GM19043 (cell line): Measurements from ENCODE around the gene PFKFB2.

Experiments
- ATAC-seq: cut with Tn5 transposase; IDR thresholded peaks from one replicate; pipeline ENCODE4 v1.9.1; 2021; ENCODE audit warnings: low read depth; ENCODE audit not compliant: unreplicated experiment

The PFKFB2 gene

DNA sequence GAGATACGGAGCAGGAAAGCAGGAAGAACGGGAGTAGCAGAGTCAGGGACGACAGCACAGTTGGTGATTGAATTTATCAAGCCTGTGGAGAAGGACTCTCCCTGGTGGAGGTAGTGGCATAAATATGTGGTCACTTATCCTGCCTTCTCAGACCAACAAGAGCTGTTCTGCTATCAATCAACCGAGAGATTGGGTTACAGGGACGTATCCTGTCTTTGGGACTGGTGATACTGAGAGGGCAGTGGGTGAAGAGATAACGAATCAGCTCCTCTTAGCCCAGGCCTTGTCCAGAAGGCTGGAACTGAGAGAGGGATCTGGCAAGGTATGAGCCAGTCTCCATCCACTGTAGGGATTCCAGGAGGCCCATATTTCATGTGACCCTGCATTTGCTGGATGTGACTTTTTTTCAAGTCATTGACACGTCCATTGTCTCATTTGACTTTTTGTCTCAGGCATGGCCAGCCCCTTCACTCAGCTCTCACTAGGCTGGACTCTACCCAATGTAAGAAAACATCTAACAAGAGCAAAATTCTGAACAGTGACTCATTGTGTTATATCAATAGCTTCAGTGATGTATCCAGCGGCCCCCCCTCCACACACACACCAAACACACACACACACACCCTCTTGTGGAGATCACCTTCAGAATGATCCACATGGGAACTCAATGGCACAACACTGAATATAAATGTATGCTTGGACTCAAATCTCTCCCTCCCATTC, 31.8 kb upstream of the PFKFB2 start:
- no peak for ATAC-seq

DNA sequence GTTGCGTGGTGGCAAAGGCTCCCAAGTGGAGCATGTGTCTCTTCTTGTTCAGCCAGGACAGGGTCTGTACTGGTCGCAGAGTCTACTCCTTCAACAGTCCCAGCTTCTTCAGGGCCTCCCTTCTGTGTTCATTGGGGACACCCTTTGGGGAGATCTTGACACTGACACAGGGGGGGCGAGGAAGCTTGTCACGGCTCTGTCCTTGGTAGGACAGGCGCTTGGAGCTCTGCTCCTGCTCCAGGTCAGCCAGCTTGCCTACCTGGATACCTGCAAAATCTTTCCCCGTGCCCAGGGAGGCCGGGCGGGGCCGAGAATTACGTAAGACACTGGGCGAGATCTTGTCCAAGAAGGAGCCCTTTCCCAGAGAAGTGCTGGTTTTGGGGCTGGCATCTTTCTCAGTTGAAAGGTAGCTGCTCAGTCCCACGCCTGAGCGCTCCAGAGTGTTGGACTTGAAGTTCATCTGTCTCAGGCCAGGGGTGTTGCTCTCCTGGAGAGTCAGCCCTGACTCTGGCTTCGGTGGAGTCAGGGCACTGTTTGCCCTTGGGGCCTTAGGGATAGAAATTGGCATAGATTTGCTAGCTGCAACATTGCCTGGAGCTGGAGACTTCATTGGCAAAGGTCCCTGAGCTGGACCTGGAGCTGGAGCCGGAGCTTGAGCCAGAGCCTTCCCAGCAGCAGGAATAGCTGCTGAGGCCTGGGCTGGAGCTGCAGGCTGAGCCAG, 31.0 kb upstream of the PFKFB2 start:
- ATAC-seq = no peak

DNA sequence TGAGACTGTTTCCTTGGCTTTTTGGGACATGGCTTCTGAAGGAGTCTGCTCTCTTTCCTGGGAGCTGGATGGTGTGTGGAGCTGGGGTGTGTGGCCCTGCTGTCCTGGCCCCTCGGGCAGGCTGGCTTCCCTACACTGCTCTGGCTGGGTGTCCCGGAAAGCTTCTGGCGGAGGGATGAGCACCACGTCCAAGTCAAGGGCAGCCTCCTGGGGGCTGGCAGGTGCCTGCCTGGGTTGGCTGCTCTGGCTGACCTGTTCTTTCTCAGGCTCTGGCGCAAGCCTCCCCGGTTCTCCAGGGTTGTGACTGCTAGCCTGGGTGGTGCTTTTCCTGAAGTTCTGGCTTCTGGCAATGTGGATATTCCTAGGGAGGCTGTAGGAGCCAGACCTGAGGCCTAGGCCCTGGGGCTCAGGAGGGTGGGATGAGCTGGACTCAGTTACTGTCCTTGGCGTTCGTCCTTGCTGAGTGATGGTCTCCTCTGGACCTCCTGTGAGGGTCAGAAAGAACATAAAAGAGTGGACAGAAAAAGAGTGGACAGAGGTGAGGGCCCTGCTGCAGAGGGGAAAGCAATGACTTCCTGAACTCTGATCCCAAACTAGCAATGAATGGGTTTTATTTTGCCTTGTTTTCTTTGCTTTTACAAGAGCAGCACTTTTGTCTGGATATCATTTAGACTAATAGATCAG, 29.9 kb upstream of the PFKFB2 start:
- no peak for ATAC-seq

DNA sequence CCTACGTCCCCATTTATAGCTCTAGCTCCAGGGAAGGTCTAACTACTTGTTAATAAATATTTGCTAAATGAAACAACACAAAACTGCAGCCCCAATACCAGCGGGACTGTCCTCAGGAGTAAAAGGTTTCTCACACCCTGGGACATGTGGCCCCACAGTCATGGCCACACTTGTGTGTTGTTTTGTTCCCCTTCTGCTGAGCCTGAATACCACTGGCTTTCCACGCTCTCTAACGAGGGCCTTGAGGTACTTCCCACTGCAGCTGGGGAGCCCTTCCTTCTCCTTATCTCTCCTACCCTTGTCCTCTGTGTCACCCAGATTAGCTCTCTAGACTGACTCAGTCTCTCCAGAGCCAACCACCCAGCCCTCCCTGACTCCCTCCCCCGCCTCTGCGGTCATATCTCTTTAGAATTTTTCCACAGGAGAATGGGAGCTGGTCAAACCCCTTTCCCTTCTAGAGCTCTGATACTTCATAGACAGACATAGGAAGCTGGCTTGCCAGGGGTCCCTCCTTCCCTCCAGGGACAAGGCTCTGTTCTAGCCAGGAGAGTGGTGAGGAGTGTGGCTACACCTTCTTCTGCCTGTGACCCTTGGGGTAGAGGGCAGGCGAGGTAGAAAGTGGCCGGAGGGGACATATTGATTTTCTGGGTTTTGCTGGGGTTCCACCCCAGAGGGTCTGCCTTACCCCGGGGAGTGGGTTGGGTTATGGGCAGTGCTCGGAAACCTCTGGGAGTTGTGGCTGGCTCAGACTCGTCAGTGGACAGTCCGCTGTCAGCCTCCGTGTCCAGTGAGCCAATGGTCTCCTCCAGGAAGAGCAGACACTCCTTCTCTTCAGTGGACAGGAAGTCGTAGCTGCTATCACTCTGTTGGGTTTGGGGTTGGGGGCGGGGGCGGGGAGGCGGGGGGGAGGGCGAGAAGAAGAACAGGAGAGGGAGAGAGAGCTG, 28.6 kb upstream of the PFKFB2 start:
- ATAC-seq = no peak

DNA sequence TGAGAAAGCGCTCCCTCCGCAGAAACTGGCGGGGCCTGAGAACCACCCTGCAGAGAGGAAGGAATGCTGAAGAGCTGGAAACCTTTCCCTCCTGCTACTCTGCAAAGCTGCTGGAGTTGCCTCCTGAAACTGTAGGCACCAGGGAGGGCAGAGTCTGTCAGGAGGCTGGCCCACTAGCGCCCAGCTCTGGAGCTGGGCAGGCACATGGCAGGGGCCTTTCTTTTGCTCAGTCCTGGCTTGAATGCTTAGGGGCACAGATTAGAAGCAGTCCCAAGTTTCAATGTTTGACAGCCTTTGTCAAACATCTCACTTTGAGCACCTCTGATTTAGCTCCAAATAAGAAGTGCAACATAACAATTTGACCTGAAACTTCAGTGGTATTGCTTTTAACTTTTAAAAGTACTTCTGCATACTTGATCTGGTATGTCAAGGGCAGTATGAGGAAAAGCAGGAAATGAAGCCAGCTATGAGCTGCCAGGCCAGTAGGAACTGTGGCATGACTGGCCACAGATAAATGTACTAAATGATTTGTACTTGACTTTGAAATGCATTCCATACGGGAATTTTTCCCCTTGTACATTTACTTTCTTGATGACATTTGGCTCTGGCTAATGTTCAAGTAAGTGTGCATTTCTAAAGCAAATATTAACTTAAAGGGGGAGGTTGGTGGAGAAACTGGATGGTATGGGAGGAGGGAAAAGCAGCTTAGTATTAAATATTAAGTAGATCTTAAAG, 27.8 kb upstream of the PFKFB2 start:
- no peak for ATAC-seq

DNA sequence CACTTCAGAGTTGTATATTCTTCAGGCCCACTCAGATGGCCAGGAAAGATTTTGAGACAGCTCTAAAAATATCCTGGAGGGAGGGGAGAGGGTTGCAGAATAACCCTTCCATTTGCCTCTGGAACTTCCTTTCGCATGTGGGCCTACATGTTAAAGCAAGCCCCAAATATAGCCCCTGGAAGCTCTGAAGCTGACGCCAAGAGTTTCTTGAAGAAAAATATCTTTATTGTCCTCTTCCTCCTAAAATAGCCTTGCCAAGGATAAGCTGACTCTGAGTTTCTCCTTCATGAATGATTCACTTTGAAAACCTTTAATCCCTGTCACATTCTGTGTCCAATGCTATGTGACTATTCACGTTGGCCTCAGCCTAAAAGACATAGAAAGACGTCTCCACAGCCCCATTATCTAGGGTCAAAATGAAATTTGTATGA, 27.0 kb upstream of the PFKFB2 start:
- ATAC-seq = no peak

DNA sequence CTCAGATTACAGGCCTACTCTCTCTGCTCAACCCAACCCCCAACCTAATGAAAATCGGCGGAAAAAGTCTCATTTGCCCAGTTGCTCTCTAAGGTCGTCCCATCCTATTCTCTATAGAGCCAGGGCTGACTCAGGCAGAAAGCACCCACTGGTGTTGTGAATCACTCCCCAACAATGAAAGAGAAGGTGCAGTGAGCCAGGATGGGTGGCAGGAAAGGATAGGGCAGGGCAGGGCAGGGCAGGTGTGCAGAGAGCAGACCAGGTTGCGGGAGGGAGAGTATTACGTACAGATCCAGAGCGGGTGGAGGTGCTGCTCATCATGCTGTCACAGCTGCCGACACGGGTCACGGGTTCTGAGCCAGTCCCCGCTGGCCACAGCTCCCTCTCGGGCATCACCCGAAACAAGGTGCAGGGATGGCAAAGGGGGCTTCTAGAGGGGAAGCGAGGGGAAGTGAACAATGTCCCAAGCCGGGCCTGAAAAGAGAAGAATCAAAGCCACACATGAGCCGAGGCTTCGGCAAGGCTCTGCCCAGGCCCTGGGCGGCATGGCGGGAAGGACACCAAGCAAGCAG, 25.8 kb upstream of the PFKFB2 start:
- ATAC-seq = no peak

DNA sequence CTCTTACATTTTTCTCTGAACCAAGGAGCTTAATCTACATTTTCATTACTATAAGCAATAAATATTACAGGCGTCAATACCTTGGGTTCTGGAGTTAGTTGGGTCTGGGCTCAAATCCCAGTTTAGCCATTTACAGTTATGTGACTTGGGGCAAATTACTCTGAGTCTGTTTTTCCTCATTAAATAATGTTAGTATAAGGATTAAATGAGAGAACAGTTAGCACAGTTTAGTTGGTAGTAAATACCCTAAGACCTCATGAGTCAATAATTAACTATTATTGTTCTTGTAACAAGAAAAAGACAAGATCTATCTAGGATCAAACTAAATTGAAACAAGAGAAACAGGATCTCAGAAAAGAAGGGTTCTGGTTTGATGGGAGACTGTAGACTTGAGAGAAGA, 25.2 kb upstream of the PFKFB2 start:
- ATAC-seq = no peak

DNA sequence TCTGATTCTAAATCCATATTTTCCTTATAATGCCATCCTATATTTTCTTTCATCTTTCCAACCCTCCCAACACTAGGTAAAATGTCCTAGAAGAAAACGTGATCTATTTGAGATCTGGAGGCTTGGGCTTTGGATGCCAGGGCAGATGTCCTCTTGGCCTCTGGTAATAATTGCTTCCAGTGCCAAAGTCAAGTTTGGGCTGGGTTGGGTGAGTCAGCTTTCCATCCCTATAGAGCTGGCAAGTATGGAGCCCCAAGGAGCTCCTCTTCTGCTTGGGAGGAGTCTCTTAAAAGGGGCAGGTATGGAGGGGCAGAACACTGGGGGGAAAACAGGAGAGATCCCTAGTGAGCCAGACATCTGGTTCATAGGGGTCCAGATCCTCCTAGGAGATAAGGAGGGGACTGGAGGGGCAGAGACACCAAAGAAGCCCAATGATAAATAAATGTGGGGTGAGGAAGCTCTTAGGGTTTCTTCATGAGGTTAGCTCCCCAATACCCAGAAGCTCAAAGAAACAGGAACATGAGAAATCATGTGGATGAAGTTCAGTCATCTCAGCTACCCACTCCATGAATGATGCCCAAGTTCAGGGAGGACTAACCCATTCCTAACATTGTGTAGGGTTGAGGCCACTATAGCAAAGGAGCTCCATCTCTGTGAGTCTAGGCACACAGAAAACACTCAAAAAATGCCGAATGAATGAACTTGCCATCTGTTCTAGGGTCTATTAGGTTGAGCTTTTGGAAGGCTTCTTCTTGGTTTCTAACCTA, 24.0 kb upstream of the PFKFB2 start:
- no peak for ATAC-seq

DNA sequence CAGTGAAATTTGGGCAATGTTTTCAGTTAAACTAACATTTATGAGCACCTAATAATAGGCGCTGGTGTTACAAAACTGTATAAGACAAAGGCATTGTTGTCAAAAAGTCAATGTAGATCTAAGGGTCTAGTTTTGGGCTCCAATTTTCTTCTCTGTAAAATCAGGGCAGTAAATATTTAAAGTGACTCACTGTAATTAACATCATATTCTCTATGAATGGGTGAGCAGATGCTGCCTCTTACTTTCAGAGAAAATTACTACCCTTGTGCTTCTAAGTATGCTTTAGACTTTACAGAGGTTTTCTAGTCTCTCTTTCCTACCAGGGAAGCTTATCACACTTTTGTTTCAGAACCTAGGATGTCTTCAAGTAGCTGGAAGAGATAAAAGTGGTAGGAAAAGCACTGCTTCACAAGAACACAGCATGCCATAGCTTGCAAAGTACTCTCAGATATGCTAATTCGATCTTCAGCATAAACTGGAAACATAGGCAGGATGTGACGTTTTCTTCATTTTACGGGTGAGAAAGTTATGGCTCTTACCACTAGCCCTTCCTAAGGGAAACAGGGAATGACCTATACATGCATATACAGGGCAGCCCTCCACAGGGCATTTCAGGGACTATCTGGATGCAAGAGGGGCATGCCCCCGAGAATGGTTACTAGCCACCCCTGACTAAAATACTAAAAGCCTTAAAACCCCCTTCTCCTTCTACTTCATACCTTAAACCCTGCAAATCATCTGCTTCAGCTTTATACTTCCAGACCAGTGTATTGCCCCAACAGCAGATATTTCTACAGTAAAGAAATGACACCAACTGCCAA, 23.2 kb upstream of the PFKFB2 start:
- no peak for ATAC-seq

DNA sequence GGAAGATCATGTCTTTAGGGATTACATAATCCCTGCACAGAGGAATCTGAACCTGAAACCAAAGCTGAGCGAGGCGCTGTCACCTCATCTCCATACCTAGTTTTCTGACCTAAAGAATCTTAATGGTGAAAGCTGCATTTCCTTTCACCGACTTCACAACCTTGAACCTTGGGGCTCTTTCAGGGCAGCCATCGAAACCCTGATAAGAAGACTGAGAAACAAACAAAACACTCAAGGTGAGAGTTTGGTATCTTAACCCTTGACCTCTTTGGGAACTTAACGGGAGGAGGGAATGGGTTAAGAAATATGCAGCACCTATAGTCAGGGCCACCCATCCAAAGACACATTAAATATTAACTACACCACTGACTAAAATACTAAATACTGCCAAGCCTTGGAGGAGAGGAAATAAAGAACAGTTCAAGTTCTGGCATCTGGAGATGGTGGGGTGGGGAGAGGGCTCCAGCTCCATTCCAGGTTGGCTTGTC, 22.5 kb upstream of the PFKFB2 start:
- ATAC-seq = no peak

DNA sequence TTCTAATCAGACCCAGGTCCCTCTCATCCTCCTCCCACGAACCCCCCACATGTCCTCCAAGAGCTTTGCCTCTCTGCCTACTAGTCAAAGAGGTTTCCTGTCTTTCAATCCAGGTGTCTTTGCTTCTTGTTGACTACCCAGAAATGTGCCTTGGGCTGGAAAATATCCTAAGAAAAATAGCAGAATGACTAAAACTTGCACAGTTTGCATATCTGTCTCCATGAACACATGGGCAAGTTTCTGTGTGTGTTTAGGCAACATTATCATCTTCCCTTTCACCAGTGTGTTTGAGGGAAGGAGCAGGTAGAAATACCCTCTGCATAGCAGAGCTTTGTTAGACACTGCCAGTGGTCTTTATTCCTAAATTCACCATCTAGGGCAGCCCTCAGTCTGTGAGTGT, 22.1 kb upstream of the PFKFB2 start:
- no peak for ATAC-seq

DNA sequence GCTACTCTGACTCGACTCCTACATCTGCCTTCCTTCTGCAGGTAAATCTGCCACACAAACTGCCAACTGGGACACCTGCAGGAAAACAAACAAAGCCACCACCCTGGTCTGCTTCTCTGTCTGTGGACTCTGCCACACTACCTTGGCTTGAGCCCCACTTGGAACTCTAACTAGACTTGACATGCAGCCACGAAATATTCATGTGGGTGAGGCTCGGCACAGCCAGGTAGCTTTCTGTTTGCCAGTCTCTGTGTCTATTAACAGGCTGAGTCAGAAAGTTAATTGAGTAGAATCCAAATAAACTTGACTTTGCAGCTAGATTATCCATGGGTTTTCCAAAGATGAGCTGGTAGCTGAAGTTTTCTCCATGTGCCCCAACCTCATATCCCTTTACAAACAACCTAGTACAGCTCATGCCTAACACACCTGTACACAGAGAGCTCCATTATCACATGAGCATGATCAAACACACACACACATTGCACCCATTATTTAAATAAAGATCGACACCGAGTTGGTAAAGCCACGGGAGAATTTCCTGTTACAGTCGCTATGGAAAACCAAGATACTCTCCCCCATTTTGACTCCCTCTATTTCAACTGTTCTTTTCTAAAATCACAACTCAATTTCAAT, 21.3 kb upstream of the PFKFB2 start:
- no peak for ATAC-seq

DNA sequence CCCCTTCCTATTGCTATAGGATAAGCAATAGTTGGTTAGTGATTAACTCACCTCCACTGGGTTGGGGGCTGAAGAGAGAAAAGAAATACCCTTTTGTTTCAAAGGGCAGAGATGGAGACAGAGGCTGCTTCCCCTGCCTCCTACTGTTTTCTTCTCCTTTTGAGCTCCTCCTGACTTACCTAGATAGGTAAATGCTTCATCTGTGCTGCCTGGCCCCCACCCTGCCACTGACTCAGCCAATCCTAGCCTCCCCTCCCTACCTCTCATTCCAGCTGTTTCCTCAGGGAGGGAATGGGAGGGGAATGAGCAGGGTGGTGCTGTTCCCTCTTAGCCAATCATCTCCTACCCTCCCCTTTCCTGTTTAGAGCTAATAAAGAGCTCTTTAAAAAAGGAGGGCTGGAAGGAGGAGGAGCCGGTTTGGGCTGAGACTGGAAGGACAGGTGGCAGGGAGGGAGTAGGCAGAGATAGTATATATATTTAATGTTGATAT, 20.5 kb upstream of the PFKFB2 start, which contains the start of gene C1orf116:
C1orf116 (minus strand) TSS at position 229 of the 490 bp plus-strand sequence. CDS start 5,158 bp downstream, outside the sequence.
- ATAC-seq = no peak

DNA sequence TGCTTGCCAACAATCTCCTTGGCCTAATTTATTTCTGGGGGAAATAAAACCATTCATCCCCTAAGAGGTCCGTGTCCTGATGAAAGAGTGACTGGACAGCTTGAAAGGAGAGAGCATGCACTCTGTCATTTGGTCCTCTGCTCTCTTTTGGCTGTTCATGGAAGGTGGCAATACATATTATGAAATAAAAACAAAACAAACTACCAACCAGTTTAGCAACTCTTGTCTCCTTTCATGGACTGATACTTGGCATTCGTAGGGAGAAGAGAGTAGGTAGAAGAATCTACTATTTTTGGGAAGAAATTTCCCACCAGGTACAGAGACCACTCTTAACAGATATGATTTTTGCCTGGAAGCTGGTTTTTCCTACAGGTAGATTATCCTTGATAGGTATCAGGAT, 19.8 kb upstream of the PFKFB2 start:
- ATAC-seq = no peak

DNA sequence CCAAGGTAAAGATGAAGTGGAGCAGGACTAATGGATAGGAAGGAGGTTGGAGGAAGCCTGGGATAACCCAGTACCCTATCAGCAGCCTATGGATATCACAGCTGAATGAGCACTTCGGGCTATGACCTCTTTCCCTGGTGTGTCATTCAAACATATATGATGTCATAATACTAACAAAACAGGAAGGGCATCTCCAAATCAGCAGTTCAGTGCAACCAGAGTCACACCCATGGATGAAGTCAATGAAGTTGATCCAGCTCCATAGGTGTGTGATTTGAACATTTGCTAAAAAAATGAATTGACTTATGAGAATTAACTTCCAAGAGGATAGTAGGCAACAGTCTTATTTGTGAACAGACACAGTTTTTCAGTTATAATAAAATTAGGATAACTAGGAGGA, 18.9 kb upstream of the PFKFB2 start:
- no peak for ATAC-seq

DNA sequence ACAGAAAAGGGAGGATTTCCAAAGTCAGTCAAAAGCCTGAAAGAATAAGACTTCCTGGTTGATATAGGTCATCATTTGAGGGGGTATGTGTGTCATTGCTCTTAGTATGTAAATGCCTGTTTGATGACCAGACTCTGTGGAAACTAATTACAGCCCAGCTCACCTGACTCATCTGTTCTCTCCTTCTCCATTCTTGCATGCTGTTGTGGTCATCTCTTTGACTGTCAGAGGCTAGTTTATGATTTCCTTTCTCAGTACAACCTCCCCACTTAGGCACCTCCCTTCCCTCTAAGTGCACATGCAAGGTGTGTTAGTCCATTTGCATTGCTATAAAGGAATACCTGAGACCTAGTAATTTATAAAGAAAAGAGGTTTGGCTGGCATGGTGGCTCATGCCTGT, 18.1 kb upstream of the PFKFB2 start:
- ATAC-seq = no peak
